Measurements from ENCODE around the gene CHRM5. TPM values are rescaled to one million over a fixed set of nuclear protein-coding genes. Genes with fewer than 3 reads are reported as not detected.

Gene CHRM5
- total RNA-seq, 1 donor: under 0.01 TPM

DNA sequence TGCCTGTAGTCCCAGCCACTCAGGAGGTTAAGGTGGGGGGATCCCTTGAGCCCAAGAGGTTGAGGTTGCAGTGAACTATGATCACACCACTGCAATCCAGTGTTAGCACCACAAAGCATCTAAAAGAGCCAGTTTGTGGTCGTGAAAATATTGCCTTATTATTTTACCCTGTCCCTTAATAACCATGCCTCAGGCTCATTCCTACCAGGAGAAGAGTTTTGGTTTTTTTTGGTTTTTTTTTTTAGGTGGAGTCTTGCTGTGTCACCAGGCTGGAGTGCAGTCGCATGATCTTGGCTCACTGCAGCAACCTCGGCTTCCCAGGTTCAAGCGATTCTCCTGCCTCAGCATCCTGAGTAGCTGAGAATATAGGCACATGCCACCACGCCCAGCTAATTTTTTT is 88.6 kb downstream of the CHRM5 start:
- TF ChIP-seq, protein P1, sequence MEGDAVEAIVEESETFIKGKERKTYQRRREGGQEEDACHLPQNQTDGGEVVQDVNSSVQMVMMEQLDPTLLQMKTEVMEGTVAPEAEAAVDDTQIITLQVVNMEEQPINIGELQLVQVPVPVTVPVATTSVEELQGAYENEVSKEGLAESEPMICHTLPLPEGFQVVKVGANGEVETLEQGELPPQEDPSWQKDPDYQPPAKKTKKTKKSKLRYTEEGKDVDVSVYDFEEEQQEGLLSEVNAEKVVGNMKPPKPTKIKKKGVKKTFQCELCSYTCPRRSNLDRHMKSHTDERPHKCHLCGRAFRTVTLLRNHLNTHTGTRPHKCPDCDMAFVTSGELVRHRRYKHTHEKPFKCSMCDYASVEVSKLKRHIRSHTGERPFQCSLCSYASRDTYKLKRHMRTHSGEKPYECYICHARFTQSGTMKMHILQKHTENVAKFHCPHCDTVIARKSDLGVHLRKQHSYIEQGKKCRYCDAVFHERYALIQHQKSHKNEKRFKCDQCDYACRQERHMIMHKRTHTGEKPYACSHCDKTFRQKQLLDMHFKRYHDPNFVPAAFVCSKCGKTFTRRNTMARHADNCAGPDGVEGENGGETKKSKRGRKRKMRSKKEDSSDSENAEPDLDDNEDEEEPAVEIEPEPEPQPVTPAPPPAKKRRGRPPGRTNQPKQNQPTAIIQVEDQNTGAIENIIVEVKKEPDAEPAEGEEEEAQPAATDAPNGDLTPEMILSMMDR (IDR thresholded peaks at IDR 0.05; ENCODE audit: insufficient read depth, low read depth, low read length): no peak
- no peak for DNase-seq (ENCODE audit: low read depth)
- no peak overlapping the region for H3K4me3 ChIP-seq (ENCODE audit: low read depth, low read length)

DNA sequence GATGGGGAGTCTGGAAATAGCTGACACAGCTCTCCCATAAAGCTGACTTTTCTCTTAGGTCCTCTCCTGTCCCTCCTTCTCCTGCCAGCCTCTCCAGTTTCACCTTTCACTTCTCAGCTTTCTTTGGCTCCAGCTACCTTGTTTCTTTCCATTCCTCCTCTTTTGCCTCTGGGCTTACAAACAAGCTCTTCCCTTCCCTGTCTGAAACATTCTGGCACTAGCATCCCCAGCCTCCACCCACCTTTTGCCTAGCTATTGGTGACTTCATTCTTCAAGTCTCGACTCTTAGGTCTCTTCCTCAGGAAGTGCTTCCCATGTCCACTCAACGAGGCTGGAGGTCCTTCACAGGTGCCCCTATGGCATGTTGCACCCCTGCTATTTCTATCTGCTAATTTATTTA is 91.2 kb downstream of the CHRM5 start:
- no peak for DNase-seq (ENCODE audit: low read depth)
- H3K4me3 ChIP-seq (ENCODE audit: low read depth, low read length): no peak overlapping the region
- TF ChIP-seq, protein P1 (IDR thresholded peaks at IDR 0.05; ENCODE audit: insufficient read depth, low read depth, low read length): no peak

DNA sequence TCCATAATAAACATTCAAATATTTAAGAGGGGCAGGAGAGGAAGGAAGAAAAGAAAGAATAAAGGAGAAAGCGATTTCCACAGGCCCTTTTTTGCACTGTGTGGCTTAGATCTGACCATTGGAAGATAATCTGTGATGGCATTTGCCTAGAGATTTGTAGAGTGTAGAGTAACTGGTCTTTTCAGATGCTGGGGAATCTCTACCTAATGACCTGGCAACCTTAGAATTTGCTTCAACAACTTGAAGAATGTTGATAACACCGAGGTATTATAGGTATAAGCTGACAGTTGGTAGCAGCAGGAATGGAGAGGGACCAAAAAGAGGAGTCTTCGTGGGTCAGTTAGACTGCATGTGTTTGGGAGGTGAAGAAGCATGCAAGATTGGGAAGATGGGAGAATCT is 91.6 kb downstream of the CHRM5 start:
- H3K4me3 ChIP-seq (ENCODE audit: low read depth, low read length): no peak overlapping the region
- DNase-seq (ENCODE audit: low read depth): no peak
- TF ChIP-seq, protein P1 (IDR thresholded peaks at IDR 0.05; ENCODE audit: insufficient read depth, low read depth, low read length): no peak

DNA sequence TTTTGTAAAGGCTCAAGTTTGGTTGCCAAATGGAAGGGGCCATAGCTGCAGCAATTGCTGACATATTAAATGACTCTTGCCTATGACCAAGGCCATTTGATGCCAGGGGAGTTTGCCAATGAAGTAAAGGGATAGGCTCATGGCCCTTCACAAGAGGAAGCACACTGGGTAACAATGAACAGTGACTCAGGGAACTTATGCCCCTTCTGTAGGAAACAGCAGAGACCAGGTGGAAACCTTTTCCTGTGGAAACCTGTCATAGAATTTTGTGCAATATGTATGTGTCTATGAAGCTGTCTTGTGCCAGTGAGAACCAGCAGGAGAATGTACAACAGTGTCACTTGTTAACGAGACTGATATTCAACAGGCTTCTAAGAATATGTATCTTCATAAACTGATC is 96.1 kb downstream of the CHRM5 start:
- H3K4me3 ChIP-seq (ENCODE audit: low read depth, low read length): no peak overlapping the region
- no peak for DNase-seq (ENCODE audit: low read depth)
- TF ChIP-seq, protein P1 (IDR thresholded peaks at IDR 0.05; ENCODE audit: insufficient read depth, low read depth, low read length): no peak

DNA sequence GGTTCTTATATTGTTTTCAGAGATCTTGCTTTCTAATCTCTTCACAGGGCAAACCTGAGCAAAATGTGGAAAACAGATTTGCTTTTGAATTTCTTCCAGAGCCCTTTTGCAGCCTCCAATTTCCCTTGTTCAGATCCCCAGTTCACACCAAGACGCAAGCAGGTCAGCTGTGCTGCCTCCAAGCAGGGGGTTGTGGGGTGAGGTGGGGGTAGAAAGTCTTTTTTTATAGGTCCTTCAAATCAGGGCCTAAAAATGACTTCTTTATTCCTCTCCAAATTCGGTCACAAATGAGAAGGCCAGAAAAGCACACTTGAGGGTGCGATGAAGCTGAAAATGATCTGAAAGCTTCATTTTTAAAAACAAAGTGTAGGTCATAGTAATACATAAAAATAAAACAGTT is 97.0 kb downstream of the CHRM5 start:
- TF ChIP-seq, protein P1 (IDR thresholded peaks at IDR 0.05; ENCODE audit: insufficient read depth, low read depth, low read length): no peak
- no peak overlapping the region for H3K4me3 ChIP-seq (ENCODE audit: low read depth, low read length)
- no peak for DNase-seq (ENCODE audit: low read depth)

DNA sequence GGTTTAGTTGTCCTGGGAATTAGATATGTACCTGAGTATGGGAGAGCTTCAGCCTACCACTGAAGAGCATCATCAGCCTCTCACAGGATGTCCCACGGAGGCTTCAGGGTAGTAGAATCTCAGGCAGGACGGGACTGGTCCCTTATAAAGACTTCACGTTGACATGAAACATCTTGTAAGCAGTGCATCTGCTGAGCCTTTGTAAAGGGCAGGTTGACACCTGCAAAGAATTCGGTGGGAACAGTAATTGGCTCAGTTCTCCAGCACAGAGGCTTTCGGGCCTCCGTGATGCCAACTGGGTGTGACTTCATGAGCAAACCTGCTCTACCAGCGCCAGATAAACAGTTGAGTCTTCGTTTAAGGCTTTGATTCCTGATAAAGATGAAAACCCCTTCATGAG is 97.6 kb downstream of the CHRM5 start:
- no peak for DNase-seq (ENCODE audit: low read depth)
- TF ChIP-seq, protein P1 (IDR thresholded peaks at IDR 0.05; ENCODE audit: insufficient read depth, low read depth, low read length): no peak
- H3K4me3 ChIP-seq (ENCODE audit: low read depth, low read length): no peak overlapping the region

DNA sequence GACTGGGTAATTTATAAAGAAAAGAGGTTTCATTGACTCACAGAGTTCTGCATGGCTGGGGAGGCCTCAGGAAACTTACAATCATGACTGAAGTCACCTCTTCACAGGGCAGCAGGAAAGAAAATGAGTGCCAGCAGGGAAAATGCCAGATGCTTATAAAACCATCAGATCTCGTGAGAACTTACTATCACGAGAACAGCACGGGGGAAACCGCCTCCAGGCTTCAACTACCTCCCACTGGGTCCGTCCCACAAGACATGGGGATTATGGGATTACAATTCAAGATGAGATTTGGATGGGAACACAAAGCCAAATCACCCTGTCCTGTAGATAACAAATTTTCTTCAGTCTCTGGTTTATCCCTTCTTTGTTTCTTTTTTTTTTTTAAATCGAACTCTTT is 101.7 kb downstream of the CHRM5 start:
- TF ChIP-seq, protein P1 (IDR thresholded peaks at IDR 0.05; ENCODE audit: insufficient read depth, low read depth, low read length): no peak
- no peak for DNase-seq (ENCODE audit: low read depth)
- no peak overlapping the region for H3K4me3 ChIP-seq (ENCODE audit: low read depth, low read length)
